Fibroblast of skin of back (primary cell): Measurements from ENCODE around the gene ITGB3.

ENCODE experiments used
- DNase-seq: peaks from one replicate; pipeline ENCODE4 v3.0.0-alpha.2; 2013

ITGB3 gene

DNA sequence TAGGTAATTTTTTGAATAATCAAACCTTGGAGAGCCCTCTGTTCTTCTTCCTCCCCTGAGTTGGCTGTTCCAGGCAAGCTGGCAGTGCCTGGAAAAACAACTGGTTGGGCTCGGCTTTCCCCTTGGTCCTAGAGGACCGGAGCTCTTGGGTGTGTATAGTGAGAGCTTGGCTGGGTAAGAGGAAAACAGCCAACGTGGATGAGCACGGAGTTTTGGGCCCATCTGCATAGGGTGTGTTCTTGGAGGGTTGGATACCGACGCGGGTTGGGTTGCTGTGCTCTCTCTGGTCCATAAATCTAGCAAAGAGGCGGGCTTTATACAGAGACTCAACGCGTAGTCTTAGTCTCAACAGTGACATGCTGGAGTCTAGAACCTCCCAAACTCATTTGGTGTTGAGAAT lies 23.2 kb downstream of the ITGB3 start:
- DNase-seq = peak; percentile 94

DNA sequence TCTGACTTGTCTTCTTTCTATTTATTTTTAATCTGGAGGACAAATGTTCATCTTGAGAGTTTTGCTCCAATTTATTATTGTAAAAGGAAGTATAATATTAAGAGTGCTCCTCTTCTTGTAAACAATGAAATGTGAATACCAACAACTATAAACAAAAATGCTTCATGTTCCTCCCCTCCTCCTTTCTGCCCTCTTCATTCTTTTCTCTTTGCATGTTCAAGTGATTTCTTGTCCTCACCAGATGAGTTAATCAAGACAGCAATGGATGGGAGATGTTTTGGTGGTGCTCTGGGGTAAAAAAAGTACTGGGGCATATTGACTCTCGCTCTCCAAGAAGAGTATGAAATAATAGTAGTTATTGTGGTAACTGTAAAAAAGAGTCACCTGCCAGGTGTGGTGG lies 24.3 kb downstream of the ITGB3 start:
- DNase-seq = no peak

DNA sequence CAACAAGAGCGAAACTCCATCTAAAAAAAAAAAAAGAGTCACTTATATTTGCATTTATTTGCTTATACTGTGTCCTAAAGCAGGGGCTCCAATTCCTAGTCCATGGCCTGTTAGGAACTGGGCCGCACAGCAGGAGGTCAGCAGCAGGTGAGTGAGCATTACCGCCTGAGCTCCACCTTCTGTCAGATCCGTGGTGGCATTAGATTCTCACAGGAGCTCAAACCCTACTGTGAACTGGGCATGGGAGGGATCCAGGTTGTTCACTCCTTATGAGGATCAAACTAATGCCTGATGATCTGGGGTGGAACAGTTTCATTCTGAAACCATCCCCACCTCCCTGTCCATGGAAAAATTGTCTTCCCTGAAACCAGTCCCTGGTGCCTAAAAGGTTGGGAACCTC lies 24.9 kb downstream of the ITGB3 start:
- DNase-seq = no peak

DNA sequence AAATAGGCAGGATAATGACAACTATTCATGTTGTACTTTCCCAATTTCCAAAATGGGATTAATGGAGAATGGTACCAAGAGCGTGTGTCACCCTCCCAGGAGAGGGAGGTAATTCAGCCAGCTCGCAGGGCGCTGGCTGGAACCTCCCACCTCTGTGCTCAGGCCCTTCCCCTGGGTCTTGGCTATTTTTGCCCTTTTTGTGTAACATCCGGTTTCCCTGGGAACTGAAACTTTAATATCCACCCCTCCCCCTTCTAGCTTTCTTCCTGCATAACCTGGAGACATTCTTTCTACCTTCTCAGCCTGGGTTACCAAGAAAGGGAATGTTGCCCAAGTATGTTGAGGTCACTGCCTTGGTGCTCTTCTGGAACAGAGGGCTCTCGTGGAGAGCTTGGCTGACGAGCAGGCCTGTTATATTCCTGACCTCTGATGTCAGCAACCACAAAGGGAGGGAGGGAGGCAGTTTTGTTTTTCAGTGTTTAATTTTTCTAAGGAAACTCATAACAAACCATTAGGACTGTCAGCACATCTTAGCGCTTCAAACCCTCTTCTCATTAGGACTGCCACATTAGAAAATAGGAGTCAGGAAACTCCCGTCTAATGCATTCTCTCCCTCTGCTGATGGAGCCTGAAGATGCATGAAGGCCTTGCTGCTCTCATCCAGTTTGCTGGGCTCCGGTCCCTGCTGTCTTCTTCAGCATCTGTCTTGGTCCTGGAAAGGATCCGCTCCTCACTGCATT lies 25.6 kb downstream of the ITGB3 start:
- peak; percentile 99 for DNase-seq

DNA sequence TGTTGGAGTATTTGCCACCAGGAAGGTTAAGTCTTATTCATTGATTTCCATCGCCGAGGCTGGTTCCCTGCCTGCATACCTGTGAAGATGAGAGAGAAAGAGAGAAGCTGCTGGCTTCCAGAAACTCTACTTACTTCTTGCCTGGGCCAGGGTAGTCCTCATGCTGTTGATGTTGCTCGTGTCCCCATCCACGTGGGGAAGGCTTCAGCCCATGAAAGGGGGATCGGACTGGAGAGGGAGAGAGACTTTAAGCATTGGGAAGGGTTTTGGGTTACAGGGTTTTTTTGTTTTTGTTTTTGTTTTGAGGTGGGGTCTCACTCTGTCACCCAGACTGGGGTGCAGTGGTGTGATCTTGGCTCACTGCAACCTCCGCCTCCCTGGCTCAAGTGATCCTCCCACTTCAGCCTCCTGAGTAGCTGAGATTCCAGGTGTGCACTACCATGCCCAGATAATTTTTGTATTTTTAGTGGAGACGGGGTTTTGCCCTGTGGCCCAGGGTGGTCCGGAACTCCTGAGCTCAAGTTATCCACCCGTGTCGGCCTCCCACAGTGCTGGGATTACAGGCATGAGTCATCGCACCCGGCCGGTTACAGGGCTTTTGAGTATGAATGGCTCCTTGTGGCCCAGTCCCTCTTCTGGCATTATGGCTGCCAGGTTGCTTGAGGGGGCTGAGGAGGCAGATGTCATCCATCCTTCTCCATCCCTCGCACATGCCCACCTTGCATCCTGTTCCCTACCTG lies 26.6 kb downstream of the ITGB3 start:
- peak; percentile 74 for DNase-seq

DNA sequence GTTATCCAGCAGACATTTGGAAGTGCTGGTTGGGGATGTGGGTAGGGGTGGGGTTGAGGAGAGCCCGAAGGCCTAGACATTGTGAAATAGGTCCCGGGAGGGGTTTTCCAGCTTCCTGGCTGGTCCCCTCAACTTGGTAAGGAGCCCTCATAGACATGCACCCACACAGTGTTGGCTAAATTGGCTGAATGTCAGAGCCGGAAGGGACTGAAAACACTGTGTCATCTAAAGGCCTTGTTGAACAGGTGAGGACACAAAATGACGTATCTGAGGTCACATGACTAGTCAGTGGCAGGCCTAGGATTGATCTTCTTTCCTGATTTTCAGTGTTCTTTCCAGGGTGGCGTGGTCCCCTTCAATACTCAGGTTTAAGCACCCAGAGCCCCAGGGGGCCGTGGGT lies 27.6 kb downstream of the ITGB3 start:
- DNase-seq = no peak

DNA sequence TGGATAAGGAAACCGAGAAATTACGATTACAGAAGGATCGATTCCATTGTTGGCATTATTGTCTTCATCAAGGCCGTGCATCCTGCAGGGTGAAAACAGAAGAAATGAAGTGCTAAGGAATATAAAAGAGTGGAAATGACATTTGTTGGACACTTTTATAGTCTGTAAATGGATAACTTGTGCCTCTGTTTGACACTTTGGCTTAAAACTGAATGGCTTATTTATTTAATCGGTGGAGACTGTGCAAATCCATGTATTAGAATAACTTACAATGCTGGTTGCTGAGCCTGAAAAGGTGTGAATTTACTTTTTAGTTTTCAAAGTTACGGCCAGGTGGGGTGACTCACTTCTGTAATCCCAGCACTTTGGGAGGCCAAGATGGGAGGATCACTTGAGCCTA lies 31.4 kb downstream of the ITGB3 start:
- DNase-seq = no peak

DNA sequence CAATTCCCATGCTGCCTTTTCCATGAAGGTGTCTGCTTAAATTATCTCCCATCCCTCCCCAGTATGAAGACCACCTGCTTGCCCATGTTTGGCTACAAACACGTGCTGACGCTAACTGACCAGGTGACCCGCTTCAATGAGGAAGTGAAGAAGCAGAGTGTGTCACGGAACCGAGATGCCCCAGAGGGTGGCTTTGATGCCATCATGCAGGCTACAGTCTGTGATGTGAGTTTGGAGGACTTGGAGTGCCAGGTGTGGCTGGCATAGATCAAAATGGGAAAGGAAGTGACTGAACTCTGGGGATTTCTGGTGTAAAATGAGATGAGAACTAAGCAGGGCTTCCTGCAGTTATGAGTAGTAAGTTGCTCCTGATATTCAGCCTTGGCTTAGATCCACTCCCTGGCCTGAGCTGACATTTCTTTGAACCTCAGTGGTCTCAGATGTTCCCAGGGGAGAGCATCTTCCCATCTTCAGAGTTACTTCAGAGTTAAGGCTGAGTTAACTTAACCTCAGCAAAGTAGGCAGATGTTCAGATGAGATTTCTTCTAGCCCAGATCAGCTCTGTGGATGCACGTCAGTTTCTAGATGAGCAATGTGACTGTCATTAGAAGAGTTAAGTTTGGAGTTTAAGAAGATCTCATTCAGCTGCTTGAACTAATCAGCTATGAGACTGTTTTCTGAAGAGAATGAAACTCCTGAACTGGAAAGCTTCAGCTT lies 32.7 kb downstream of the ITGB3 start:
- peak; percentile 46 for DNase-seq

DNA sequence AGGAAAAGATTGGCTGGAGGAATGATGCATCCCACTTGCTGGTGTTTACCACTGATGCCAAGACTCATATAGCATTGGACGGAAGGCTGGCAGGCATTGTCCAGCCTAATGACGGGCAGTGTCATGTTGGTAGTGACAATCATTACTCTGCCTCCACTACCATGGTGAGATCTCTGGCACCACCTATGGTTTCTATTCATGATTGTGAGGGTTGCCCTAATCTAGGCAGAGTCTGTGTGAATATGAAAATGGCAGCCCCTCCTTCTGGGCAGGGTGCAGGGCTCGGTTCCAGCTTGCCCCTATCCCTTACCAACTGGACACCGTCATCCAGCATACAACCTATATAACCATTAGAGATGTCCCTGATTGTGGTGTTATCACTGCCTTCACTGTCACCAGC lies 33.4 kb downstream of the ITGB3 start:
- DNase-seq = no peak

DNA sequence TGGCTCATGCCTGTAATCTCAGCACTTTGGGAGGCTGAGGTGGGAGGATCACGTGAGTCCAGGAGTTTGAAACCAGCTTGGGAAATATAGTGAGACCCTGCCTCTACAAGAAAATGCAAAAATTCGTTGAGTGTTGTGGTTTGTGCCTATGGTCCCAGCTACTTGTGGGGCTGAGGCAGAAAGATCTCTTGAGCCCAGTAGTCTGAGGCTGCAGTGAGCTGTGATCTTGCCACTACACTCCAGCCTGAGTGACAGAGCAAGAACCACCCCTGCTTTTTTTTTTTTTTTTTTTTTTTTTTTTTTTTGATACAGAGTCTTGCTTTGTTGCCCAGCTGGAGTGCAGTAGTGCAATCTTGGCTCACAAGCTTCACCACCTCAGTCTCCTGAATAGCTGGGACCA lies 34.0 kb downstream of the ITGB3 start:
- DNase-seq = no peak

DNA sequence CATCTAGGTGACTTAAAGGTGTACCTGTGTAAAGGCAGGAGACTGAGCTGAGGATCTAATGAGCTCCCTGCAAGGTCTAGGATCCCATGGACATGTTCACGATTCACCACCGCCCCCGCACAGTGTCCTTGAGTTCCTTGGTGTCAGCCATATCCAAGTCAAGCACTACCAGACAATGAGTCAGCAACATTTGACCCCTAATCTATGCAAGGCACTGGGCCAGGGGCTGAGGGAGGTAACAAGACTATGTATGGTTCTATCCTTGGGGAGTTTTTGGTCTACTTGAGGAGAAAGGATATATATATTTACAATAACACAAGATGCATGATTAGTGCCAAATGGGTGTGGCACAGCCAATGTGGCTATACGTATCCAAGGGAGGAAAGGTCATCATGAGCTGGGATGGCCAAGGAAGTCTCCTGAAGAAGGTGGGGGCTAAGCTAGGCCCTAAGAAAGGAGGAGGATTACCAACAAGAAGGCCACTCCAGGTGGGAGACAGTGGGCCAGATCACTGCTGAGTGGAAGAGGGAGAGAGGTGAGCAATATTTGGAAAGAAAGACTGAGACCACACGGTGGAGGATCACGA lies 35.0 kb downstream of the ITGB3 start:
- peak; percentile 55 for DNase-seq

DNA sequence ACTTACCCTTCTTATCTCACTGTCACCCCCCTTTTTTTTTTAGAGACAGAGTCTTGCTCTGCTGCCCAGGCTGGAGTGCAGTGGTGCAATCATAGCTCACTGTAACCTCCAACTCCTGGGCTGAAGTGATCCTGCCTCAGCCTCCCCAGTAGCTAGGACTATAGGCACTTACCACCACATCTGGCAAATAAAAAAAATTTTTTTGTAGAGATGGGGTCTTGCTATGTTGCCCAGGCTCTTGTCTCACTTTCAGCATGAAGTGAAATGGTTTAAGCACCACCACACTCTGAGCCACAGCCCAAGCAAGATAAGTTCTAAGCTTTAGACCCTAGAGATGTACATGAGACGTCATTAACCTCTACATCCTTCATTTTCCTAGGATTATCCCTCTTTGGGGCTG lies 35.7 kb downstream of the ITGB3 start:
- no peak for DNase-seq

DNA sequence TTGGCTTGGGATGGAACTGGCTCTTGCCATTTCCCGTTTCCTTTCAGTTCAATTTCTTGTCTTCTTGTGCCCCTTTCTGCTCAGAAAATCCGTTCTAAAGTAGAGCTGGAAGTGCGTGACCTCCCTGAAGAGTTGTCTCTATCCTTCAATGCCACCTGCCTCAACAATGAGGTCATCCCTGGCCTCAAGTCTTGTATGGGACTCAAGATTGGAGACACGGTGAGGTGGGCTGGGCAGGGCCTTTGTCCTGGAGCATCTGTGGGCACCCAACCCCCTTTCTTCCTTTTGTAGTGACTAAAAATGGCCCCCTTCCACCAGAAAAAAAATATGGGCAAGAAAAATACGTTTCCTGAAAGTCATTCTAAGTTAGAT lies 37.2 kb downstream of the ITGB3 start:
- no peak for DNase-seq

DNA sequence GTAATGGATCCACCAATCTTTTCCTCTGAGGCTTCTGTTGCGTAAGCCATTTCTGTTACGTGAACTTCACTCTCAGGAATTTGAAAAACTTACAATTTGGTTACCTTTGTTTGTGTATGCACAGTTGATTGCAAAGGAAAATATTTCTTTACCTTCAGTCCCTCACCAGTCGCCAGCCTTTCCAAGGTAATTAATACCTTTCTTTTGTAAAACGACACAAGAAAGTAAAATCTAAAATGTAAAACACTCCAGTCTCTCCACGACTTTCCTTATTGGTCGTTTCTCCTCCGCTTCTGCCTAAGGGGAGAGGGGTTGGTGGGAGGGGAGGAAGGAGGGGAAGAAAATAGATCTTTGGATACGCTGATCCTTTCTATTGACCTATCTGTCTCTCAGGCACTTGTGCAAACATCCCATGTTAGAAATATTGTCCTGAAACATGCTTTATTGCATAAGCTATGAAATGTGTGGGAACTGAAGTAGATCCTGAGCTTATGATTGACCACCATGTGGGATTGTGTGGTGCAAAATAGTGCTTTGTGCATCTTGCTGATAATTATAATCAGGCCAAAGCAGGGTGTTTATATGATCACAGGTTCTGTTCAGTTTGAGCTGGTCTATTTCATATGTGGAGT lies 37.7 kb downstream of the ITGB3 start:
- no peak for DNase-seq

DNA sequence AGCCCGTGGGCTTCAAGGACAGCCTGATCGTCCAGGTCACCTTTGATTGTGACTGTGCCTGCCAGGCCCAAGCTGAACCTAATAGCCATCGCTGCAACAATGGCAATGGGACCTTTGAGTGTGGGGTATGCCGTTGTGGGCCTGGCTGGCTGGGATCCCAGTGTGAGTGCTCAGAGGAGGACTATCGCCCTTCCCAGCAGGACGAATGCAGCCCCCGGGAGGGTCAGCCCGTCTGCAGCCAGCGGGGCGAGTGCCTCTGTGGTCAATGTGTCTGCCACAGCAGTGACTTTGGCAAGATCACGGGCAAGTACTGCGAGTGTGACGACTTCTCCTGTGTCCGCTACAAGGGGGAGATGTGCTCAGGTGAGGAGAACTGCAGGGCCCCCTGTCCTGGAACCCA lies 38.6 kb downstream of the ITGB3 start:
- no peak for DNase-seq

DNA sequence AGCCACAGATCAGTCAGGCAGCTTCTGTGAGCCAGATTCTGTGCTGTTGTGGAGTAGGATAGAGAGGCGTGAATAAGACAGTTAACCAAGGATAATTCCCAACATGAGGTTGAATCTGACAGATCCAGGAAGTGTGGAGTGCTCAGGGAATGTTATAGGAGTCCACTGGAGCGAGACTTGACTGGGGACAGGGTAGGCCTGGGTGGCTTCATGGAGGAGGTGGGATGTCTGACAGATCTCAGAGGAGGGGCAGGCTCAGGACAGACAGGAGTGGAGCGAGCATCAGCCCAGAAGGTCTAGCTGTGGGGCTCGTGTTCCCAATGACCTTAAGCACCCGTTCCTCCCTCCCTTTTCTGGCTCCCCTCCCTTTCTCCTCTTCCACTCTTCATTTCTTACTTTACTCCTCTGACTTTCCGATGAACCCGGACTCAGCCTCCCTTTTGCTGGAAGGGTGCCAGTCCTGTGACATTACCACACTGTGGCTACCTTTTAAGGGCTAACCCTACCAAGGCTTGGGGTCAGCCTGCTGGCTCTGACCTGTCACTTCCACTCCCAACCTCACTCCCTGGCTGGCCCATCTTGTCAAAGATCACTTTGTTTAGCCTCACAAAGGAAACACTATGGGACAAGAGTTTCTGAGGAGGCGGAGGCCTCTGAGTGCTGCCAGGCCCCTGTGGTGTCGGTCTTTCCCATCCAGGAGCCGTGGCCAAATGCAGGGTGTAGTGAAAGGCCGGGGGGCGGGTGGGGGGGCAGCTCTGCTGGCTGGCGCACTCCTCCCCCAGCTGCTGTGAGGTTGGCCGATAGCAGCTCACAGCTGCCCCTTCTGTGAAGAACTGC lies 41.6 kb downstream of the ITGB3 start:
- DNase-seq = no peak

DNA sequence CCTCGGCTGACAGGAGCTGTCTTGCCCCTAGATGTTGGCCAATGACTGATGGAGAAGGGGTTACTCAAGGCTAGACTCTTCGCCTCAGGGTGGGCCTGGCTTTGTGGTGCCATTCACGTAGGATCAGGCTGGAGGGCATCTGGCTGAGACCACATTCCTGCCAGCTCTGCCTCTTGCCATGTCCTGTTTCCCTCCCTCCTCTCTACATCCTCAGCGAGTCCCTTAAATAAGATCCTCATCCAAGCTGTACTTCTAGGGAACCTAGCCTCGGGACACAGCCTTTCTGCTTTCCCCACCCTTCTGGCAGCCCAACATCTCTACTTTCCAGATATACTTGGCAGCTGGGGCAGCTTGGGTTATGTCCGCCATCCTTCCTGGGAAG lies 42.2 kb downstream of the ITGB3 start:
- no peak for DNase-seq

DNA sequence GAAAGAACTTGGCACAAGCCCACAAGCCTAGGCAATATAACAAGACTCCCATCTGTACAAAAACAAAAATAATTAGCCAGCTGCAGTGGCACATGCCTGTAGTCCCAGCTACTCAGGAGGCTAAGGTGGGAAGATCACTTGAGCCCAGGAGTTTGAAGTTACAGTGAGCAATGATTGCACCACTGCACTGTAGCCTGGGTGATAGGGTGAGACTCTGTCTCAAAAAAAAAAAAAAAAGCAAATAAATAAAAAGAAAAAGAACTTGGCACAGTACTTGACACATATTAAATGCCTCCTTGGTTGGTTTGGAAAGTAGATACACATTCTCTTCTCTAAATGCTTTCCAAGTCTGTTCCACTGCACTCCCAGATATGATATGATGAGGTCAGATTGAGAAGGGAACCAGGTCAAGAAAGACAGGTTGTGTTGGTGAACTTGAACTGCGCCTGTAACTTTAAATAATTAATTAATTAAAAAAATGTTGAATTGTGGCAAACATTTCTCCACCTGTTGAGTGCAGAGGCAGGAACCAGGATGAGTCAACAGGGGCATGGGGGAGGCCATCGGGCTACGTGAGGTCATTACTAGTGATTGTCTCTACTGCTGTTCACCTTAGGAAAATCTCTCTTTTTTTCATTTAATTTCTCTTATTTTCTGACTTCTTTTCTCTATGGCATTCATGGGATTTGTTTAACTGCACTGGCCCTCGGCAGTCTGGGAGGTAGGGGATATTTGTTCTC lies 44.2 kb downstream of the ITGB3 start:
- no peak for DNase-seq

DNA sequence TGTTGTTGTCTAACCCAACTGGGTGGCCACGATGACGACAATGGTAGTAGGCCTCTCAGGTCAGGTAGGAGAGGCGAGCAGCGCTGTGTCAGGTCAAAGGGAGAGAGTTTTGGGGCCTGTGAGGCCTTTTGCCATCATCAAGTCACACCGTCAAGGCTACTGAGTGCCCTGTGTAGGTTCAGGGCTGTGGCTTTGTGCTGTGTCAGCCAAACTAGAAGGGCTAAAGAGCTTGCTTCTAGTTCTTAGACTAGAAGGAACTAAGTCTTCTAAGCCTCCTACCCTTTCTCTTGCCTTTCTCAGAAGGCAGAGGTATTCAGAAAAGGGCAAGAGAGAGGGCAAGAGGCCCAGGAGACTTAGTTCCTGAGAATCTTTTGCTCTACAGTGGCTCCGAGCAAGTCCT lies 45.1 kb downstream of the ITGB3 start:
- DNase-seq = no peak

DNA sequence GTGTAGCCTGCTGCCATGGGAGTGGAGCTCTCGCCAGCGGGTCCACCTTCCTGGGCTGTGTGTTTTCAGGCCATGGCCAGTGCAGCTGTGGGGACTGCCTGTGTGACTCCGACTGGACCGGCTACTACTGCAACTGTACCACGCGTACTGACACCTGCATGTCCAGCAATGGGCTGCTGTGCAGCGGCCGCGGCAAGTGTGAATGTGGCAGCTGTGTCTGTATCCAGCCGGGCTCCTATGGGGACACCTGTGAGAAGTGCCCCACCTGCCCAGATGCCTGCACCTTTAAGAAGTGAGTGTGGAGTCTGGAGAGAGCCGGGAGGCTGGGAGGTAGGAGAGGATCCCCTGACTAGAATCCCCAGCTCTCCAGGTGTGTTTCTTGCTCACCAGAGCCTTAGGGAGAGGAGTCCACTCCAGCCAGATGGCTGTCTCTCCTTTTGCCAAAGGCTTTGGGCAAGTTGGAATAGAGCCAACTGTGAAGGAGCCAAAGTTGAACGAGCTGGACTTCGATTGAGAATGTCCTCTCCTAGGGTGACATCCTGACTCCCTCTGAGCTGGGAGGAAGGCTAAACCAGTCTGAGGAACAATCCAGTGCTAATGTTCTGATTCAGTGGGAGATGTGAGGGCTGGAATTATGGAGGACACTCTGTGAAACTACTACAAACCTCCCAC lies 45.7 kb downstream of the ITGB3 start:
- no peak for DNase-seq

DNA sequence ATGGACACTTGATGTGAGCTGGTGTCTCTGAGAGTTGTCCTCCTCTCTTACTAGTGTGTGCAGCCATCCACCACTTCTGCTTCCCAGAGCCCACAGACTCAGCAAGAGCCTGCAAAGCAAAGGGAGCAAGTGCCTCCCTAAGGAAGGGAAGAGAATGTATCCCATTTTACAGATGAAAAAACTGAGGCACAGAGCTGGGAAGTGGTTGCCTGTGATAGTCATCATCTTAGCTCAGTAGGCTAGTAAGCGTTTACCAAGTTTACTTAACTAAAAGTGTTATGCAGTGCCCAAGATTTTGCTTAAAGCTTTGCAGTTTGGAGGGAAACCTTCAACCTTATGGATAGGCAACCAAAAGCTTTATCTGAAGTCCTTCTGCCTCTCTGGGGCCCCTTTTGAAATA lies 47.1 kb downstream of the ITGB3 start:
- DNase-seq = no peak
